K562 (cell line): ENCODE data around the gene ADGRF5. TPM values are rescaled to one million over a fixed set of nuclear protein-coding genes. Genes with fewer than 3 reads are reported as not detected.

ENCODE experiments used
- ARID4B ChIP-seq: sonication (generic); formaldehyde crosslinking; IDR thresholded peaks from 2 replicates; pipeline ENCODE4 v1.8.0; 2022; ENCODE audit warnings: mild to moderate bottlenecking, missing genetic modification reagents
- HNRNPH1 ChIP-seq: fragments of 200-400 bp; formaldehyde crosslinking; optimal IDR thresholded peaks from 2 replicates; pipeline ENCODE3; 2017; ENCODE audit warnings: low read depth, mild to moderate bottlenecking, low read length, moderate library complexity
- MAZ ChIP-seq, 2 experiments: fragments of 450-650 bp in 1 of 2; sonication (generic) in 1 of 2; formaldehyde crosslinking; IDR thresholded peaks in 1 of 2; conservative IDR thresholded peaks in 1 of 2; 2 replicates each; pipeline versions ENCODE4 v1.4.0 to v1.5.0; 2020; ENCODE audit warnings: mild to moderate bottlenecking in 1 of 2, missing genetic modification reagents in 1 of 2
- PHF21A ChIP-seq: fragments of 450-650 bp; IDR thresholded peaks from 2 replicates; pipeline ENCODE4 v1.6.1; 2017; ENCODE audit warnings: low read depth, borderline replicate concordance
- PURB ChIP-seq: sonication (generic); formaldehyde crosslinking; IDR thresholded peaks from 2 replicates; pipeline ENCODE4 v1.9.0; 2021; ENCODE audit warnings: low read depth, mild to moderate bottlenecking, missing genetic modification reagents
- RBM25 ChIP-seq: fragments of 200-400 bp; formaldehyde crosslinking; IDR thresholded peaks from 2 replicates; pipeline ENCODE4 v1.6.1; 2018; ENCODE audit warnings: low read length, low read depth, moderate library complexity; ENCODE audit not compliant: severe bottlenecking
- RCOR1 ChIP-seq, 2 experiments: IDR thresholded peaks; 2 replicates each; pipeline ENCODE4 v1.6.1; 2012; ENCODE audit warnings: low read depth in 2 of 2, low read length in 2 of 2, borderline replicate concordance in 1 of 2, improper control_type of control experiment in 1 of 2
- SAFB2 ChIP-seq: fragments of 200-400 bp; formaldehyde crosslinking; IDR thresholded peaks from 2 replicates; pipeline ENCODE4 v1.6.1; 2018; ENCODE audit warnings: borderline replicate concordance, low read length, low read depth, moderate library complexity; ENCODE audit not compliant: severe bottlenecking
- STAG1 ChIP-seq: sonication (generic); formaldehyde crosslinking; IDR thresholded peaks from 2 replicates; pipeline ENCODE4 v1.5.0; 2020; ENCODE audit warnings: missing genetic modification reagents, borderline replicate concordance
- ZBTB40 ChIP-seq, 2 experiments: fragments of 450-650 bp in 1 of 2; sonication (generic) in 1 of 2; formaldehyde crosslinking in 1 of 2; IDR thresholded peaks; 2 replicates each; pipeline versions ENCODE4 v1.7.1 to v1.9.0; 2016 to 2022; ENCODE audit warnings: inconsistent platforms in 1 of 2, mild to moderate bottlenecking in 1 of 2, missing genetic modification reagents in 1 of 2
- ZNF239 ChIP-seq: fragments of 250-450 bp; sonication (Bioruptor Pico); IDR thresholded peaks from 2 replicates; pipeline ENCODE4 v1.4.0; 2020; ENCODE audit warnings: mild to moderate bottlenecking
- polyA plus RNA-seq, 8 experiments: library from polyadenylated mRNA; depleted of rRNA in 4 of 8; stranded (reverse) in 5 of 8; unstranded in 3 of 8; fragments of >200 nt; fragmentation: Nextera tagmentation in 2 of 8; fragmentation: Illumina TruSeq in 1 of 8; extraction: Ambion mirVana in 2 of 8; extraction: Trizol in 1 of 8; gene quantifications; 2 replicates each; pipeline versions ENCODE4 v1.2.1 to v1.2.3, GENCODE V29; 2011 to 2014; ENCODE audit warnings: inconsistent platforms in 1 of 8, missing spikeins in 1 of 8
- total RNA-seq, 7 experiments: library from RNA; depleted of rRNA in 6 of 7; stranded (reverse); fragments of >200 nt in 6 of 7; fragmentation: Illumina TruSeq in 2 of 7; extraction: Trizol in 2 of 7; gene quantifications; 2 replicates each; pipeline versions ENCODE4 v1.2.1 to v1.2.3, GENCODE V29; 2011 to 2021; ENCODE audit warnings: low replicate concordance in 1 of 7

Gene ADGRF5
- total and polyA plus RNA-seq, 9 of the 15 experiments (the other 6 are each of a cell fraction or from before 2014, with no cell fraction given): 0.07 TPM; not detected in 8

- TF ChIP-seq ARID4B (CRISPR knock-in tag) (no peak), PURB (CRISPR knock-in tag) (no peak), RCOR1 (IDR thresholded peaks at IDR 0.05; ENCODE audit: borderline replicate concordance in 1 of 2, low read depth in 2 of 2, low read length in 2 of 2) (0 out of 4 replicates have a peak, but pooled peaks of 1 of the 2 experiments have one; percentile 29), MAZ (CRISPR knock-in tag; conservative IDR thresholded peaks at IDR 0.05 in 1 of 2, IDR thresholded peaks at IDR 0.05 in 1 of 2) (peak in 1 of 2 experiments; percentile 54; a peak in 1 of 4 replicates), RBM25 (no peak), ZBTB40 (IDR thresholded peaks at IDR 0.05) (no peak), ZBTB40 (CRISPR knock-in tag; IDR thresholded peaks at IDR 0.05) (no peak), SAFB2 (no peak), HNRNPH1 (no peak), ZNF239 (CRISPR knock-in tag) (no peak), STAG1 (peak; percentile 88; the same call in 1 of the 2 replicates), PHF21A (no peak)
Measured at GRCh38 chr6:46848684-46849360, 72.9 kb downstream of the ADGRF5 start (continued).
